ENCODE measurements around the gene TMEM182. TPM values are rescaled to one million over a fixed set of nuclear protein-coding genes. Genes with fewer than 3 reads are reported as not detected.
A peak's percentile ranks its signal among the peaks of the same experiment; 100 is the strongest.

The TMEM182 gene
- total RNA-seq, 1 donor from 2014 or later, result 6.1 TPM

GRCh38 chr2:102826904-102827303 lies 65.1 kb downstream of the TMEM182 start:
- no peak for TF ChIP-seq CTCF (IDR thresholded peaks at IDR 0.05; ENCODE audit: insufficient read depth, low read length, severe bottlenecking)
- no peaks in the 10 kb centered on the region for H3K36me3 ChIP-seq (ENCODE audit: control insufficient read depth, insufficient read depth, low read length)
- DNase-seq (ENCODE audit: low read depth), result no peak
- H3K27me3 ChIP-seq (ENCODE audit: control insufficient read depth, insufficient read depth, low read length), result no peaks in the 10 kb centered on the region
- no peak overlapping the region for H3K4me3 ChIP-seq (ENCODE audit: low read depth, low read length)
- no peak for FAIRE-seq

DNA sequence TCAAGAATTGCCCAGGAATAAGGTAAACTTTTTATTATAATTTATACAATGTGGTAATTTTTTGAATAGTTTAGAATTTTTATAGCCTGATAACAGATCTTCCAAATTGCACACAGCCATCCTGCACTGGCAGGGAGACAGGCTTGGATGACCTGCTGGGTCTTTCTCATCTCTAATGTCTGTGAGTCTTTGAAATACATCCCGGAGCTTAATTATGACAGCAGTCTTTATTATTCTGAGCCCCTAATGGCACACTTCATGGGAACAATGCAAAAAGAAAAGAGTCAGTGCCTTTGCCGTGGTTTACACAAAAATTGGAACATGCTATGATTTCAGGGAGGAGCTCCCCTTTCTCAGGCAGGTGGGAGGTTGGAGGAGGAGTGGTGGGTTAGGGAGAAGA lies 71.0 kb downstream of the TMEM182 start:
- Histone ChIP-seq H3K36me3 (ENCODE audit: control insufficient read depth, insufficient read depth, low read length) (no peaks in the 10 kb centered on the region), H3K27me3 (ENCODE audit: control insufficient read depth, insufficient read depth, low read length) (no peaks in the 10 kb centered on the region), H3K4me3 (ENCODE audit: low read depth, low read length) (no peak overlapping the region)
- TF ChIP-seq CTCF (IDR thresholded peaks at IDR 0.05; ENCODE audit: insufficient read depth, low read length, severe bottlenecking), result no peak
- DNase-seq (ENCODE audit: low read depth) (no peak), FAIRE-seq (no peak)

DNA sequence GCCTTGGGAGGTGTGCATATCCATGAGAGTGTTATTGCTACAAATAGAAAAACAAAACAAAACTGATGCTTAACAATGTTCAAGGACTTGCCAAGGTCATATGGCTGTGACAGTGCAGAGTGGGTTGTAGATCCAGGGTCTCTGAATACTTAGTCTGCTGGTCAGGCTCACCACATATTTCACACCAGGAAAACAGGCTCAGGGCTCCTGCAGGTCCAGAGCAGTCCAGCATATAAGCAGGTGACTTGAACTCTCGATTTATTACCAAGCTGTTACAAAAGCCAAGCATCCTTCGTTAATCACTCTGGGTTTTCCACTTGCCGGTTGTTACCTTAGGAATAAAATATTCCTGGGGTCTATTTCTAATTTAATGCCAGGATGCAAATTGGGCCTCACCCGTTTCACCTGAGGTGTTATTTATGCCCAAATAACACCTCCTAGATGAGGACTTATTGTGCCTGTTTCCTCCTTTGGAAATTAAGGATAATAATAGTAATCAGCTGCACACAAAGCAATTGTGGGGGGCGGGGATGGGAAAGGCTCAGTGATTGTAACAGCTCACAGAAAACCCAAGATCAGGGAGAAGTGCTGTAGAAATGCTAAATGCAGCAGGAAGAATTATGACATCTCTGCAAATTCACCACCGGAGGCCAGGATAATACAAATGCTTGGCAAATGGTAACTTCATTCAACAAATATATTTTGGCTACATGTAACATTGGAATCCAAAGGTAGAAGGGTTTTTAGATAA lies 72.9 kb downstream of the TMEM182 start:
- H3K4me3 ChIP-seq (ENCODE audit: low read depth, low read length), result no peak overlapping the region
- H3K27me3 ChIP-seq (ENCODE audit: control insufficient read depth, insufficient read depth, low read length), result no peaks in the 10 kb centered on the region
- H3K36me3 ChIP-seq (ENCODE audit: control insufficient read depth, insufficient read depth, low read length), result no peaks in the 10 kb centered on the region
- DNase-seq (ENCODE audit: low read depth), result no peak
- no peak for FAIRE-seq
- TF ChIP-seq CTCF (IDR thresholded peaks at IDR 0.05; ENCODE audit: insufficient read depth, low read length, severe bottlenecking), result no peak

GRCh38 chr2:102837626-102838198 lies 75.9 kb downstream of the TMEM182 start:
- FAIRE-seq (no peak), DNase-seq (ENCODE audit: low read depth) (no peak)
- no peaks in the 10 kb centered on the region for H3K36me3 ChIP-seq (ENCODE audit: control insufficient read depth, insufficient read depth, low read length)
- H3K4me3 ChIP-seq (ENCODE audit: low read depth, low read length), result no peak overlapping the region
- no peak for TF ChIP-seq CTCF (IDR thresholded peaks at IDR 0.05; ENCODE audit: insufficient read depth, low read length, severe bottlenecking)
- no peaks in the 10 kb centered on the region for H3K27me3 ChIP-seq (ENCODE audit: control insufficient read depth, insufficient read depth, low read length)

- Histone ChIP-seq H3K27me3 (ENCODE audit: control insufficient read depth, insufficient read depth, low read length) (no peaks in the 10 kb centered on the region), H3K4me3 (ENCODE audit: low read depth, low read length) (no peak overlapping the region), H3K36me3 (ENCODE audit: control insufficient read depth, insufficient read depth, low read length) (no peaks in the 10 kb centered on the region)
- peak; percentile 38 for DNase-seq (ENCODE audit: low read depth)
- TF ChIP-seq CTCF (IDR thresholded peaks at IDR 0.05; ENCODE audit: insufficient read depth, low read length, severe bottlenecking), result peak; percentile 66
- FAIRE-seq, result no peak
These were observed 78.0 kb downstream of the TMEM182 start for GRCh38 chr2:102839668-102840388.
